ENCODE measurements around the gene HMOX2.

HMOX2 gene

GRCh38 chr16:4463522-4464163, 12.6 kb upstream of the HMOX2 start:
- H3K27ac ChIP-seq (ENCODE audit: low read length): no peak overlapping the region

DNA sequence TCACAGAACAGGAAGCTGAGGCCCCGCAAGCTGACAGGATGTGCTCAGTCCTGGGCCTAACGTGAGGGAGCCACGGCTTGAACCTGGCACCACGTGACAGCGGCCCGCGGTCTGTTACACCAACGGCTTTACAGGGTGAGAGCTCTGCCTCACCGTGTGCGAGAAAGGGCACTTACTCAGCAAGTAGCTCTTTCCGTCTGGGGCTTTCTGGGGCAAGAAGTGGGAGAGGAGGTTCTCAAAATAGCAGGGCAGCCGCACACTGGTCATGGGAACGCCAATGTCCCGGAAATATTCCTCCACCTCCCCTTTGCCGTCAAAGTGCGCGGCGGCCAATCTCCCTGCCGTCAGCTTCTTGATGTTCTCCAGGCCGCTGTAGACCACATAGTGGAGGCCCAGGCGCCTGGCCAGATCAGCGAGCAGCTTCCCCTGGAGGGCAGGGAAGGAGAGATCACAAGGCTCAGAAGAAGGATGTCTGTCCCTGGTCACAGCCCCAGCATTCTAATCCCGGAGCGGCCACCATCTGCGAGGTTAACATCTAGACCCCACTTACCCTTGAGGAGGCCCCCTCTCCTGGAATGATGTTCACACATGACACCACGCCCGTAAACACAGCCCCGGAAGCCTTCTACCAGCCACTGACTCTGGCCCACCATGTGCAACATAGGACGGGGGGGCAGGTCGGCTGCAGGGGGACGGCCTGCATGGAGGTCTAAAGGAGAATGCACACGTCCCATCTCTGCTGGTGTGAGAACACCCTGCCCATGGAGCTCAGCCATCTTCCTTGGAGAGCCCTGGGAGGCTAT, 10.0 kb upstream of the HMOX2 start:
- H3K27ac ChIP-seq (ENCODE audit: low read length): no peak overlapping the region
- peaks cover 26% of the 10 kb centered on the region for H3K36me3 ChIP-seq (ENCODE audit: control insufficient read depth, insufficient read depth, low read length)
- no peaks in the 10 kb centered on the region for H3K27me3 ChIP-seq (ENCODE audit: control insufficient read depth, insufficient read depth, low read length)
- no peaks in the 10 kb centered on the region for H3K9me3 ChIP-seq (ENCODE audit: control insufficient read depth, insufficient read depth, low read length)
- DNase-seq (ENCODE audit: low read depth, low spot score): no peak
- WGBS (ENCODE audit: insufficient coverage, insufficient read length): no CpG with 5 or more reads among the region's 32 CpGs
- H3K4me3 ChIP-seq (ENCODE audit: low read length): no peak overlapping the region
- H3K4me1 ChIP-seq (ENCODE audit: control insufficient read depth, insufficient read depth, low read length): no peaks in the 10 kb centered on the region; the same call in 1 of the 2 replicates

More at GRCh38 chr16:4463522-4464163, 12.6 kb upstream of the HMOX2 start:
- no peak for DNase-seq (ENCODE audit: low read depth, low spot score)
- Histone ChIP-seq H3K4me3 (ENCODE audit: low read length) (no peak overlapping the region), H3K4me1 (ENCODE audit: control insufficient read depth, insufficient read depth, low read length) (no peaks in the 10 kb centered on the region; the same call in 1 of the 2 replicates), H3K36me3 (ENCODE audit: control insufficient read depth, insufficient read depth, low read length) (peaks cover 21% of the 10 kb centered on the region), H3K27me3 (ENCODE audit: control insufficient read depth, insufficient read depth, low read length) (no peaks in the 10 kb centered on the region), H3K9me3 (ENCODE audit: control insufficient read depth, insufficient read depth, low read length) (no peaks in the 10 kb centered on the region)
- no CpG with 5 or more reads among the region's 22 CpGs for WGBS (ENCODE audit: insufficient coverage, insufficient read length)

DNA sequence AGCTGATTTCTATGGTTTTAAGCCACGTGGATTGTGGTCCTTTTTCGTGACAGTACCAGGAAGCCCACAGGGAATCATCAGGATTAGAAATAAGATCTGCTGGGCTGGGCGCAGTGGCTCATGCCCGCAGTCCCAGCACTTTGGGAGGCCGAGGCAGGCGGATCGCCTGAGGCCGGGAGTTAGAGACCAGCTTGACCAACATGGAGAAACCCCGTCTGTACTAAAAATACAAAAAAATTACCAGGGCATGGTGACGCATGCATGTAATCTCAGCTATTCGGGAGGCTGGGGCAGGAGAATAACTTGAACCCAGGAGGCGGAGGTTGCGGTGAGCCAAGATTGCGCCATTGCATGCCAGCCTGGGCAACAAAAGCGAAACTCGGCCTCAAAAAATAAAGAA, 8.3 kb upstream of the HMOX2 start:
- H3K36me3 ChIP-seq (ENCODE audit: control insufficient read depth, insufficient read depth, low read length): peaks cover 26% of the 10 kb centered on the region
- no peaks in the 10 kb centered on the region for H3K9me3 ChIP-seq (ENCODE audit: control insufficient read depth, insufficient read depth, low read length)
- DNase-seq (ENCODE audit: low read depth, low spot score): no peak
- WGBS (ENCODE audit: insufficient coverage, insufficient read length): no CpG with 5 or more reads among the region's 16 CpGs
- H3K27me3 ChIP-seq (ENCODE audit: control insufficient read depth, insufficient read depth, low read length): no peaks in the 10 kb centered on the region
- H3K27ac ChIP-seq (ENCODE audit: low read length): no peak overlapping the region
- H3K4me1 ChIP-seq (ENCODE audit: control insufficient read depth, insufficient read depth, low read length): no peaks in the 10 kb centered on the region
- no peak overlapping the region for H3K4me3 ChIP-seq (ENCODE audit: low read length)

DNA sequence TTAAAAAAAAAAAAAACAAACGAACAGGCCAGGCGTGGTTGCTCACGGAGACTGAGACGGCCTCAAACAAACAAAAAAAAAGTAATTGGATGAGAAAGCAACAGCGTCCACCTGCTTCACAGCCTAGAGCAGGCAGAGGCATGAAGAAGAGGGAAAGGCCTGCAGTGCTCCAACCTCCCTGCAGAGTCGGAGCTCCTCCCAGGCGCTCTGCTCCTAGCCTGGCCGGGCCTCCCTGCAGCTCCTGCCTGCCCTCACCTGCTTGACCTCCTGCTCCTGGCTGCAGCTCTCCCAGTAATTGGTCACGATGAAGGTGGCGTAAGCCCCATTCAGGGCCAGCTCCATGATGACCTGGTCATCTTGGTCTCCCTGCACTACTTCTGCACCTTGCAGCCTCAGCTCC, 7.2 kb upstream of the HMOX2 start:
- no peaks in the 10 kb centered on the region for H3K4me1 ChIP-seq (ENCODE audit: control insufficient read depth, insufficient read depth, low read length)
- H3K4me3 ChIP-seq (ENCODE audit: low read length): no peak overlapping the region
- H3K27me3 ChIP-seq (ENCODE audit: control insufficient read depth, insufficient read depth, low read length): no peaks in the 10 kb centered on the region
- DNase-seq (ENCODE audit: low read depth, low spot score): no peak
- WGBS (ENCODE audit: insufficient coverage, insufficient read length): no CpG with 5 or more reads among the region's 10 CpGs
- peaks cover 23% of the 10 kb centered on the region for H3K36me3 ChIP-seq (ENCODE audit: control insufficient read depth, insufficient read depth, low read length)
- no peak overlapping the region for H3K27ac ChIP-seq (ENCODE audit: low read length)
- H3K9me3 ChIP-seq (ENCODE audit: control insufficient read depth, insufficient read depth, low read length): no peaks in the 10 kb centered on the region

- H3K27me3 ChIP-seq (ENCODE audit: control insufficient read depth, insufficient read depth, low read length): no peaks in the 10 kb centered on the region
- H3K4me3 ChIP-seq (ENCODE audit: low read length): no peak overlapping the region
- no peak overlapping the region for H3K27ac ChIP-seq (ENCODE audit: low read length)
- DNase-seq (ENCODE audit: low read depth, low spot score): no peak
- peaks cover 7% of the 10 kb centered on the region; the same call in 1 of the 2 replicates for H3K36me3 ChIP-seq (ENCODE audit: control insufficient read depth, insufficient read depth, low read length)
- H3K4me1 ChIP-seq (ENCODE audit: control insufficient read depth, insufficient read depth, low read length): peaks cover 2% of the 10 kb centered on the region; the same call in 1 of the 2 replicates
- no peaks in the 10 kb centered on the region for H3K9me3 ChIP-seq (ENCODE audit: control insufficient read depth, insufficient read depth, low read length)
- WGBS (ENCODE audit: insufficient coverage, insufficient read length): no CpG with 5 or more reads among the region's 5 CpGs
Observed at GRCh38 chr16:4471869-4472268, 4.3 kb upstream of the HMOX2 start.

- H3K9me3 ChIP-seq (ENCODE audit: control insufficient read depth, insufficient read depth, low read length): no peaks in the 10 kb centered on the region
- WGBS (ENCODE audit: insufficient coverage, insufficient read length): no CpG with 5 or more reads among the region's 4 CpGs
- peaks cover 2% of the 10 kb centered on the region; the same call in 1 of the 2 replicates for H3K4me1 ChIP-seq (ENCODE audit: control insufficient read depth, insufficient read depth, low read length)
- no peak for DNase-seq (ENCODE audit: low read depth, low spot score)
- H3K27me3 ChIP-seq (ENCODE audit: control insufficient read depth, insufficient read depth, low read length): no peaks in the 10 kb centered on the region
- H3K27ac ChIP-seq (ENCODE audit: low read length): no peak overlapping the region
- H3K4me3 ChIP-seq (ENCODE audit: low read length): no peak overlapping the region
- H3K36me3 ChIP-seq (ENCODE audit: control insufficient read depth, insufficient read depth, low read length): peaks cover 7% of the 10 kb centered on the region; the same call in 1 of the 2 replicates
Observed at GRCh38 chr16:4472880-4473279, 3.3 kb upstream of the HMOX2 start.

DNA sequence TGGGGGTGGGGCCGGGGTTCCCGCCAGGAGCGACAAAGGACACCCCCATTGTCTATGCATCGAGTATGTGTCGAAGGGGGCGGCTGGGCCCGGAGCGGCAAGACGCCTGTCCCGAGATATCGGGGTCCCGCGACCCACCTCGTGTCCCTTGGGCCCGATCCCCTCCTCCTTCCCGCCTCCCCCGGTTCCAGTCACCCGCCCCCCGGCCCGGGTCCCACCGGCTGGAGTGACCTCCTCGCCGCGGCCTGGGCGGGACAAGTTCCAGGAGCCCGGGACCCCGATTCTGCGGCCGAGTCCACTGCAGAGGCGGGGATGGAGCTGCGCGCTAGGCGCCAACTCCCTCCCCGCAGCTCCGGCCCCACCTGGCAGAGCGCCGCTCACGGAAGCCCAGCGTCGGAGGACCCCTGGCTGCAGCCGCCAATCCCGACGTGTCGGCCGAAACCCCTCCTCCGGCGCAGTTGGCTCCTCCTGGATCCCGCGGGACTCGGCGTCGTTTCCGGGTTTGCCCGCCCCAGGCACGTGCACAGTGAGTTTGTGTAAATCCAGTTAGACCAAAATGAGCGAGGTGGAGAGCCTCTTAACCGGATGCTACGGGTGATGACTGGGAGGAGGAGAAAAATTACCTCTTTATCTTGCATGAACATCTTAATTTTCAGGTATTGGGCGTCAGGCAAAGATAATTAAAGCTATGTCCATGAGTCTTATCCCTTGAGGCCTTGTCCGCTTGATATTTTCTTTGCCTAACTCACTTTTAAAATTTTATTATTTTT, 1.8 kb upstream of the HMOX2 start, which contains the start of gene NMRAL1:
TSS of gene NMRAL1 (minus strand) at position 434 of the 770 bp plus-strand sequence. CDS start 493 bp downstream, outside the sequence.
- no CpG with 5 or more reads among the region's 60 CpGs for WGBS (ENCODE audit: insufficient coverage, insufficient read length)
- H3K27ac ChIP-seq (ENCODE audit: low read length): no peak within 1 kb of the TSS

DNA sequence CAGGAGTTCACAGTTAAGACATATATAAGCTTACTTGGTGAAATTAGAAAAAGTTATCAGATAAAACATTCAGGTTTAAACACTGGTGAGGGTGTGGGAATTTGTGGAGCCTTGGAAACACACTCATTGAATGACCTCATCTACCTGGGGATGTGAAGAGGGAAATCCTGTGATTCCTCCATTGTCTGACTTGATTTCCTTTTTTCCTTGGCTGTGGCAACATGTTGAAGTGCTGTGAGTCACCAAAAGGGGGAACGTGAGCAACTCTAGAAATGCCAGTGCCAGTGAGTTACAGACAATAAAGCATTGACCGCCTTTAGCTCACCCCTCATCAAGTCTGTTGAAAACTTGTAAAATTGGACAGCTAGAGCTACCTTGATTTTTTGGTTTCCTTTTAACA, 1.8 kb downstream of the HMOX2 start:
- Histone ChIP-seq H3K4me1 (ENCODE audit: control insufficient read depth, insufficient read depth, low read length) (peaks cover 3% of the 10 kb centered on the region), H3K36me3 (ENCODE audit: control insufficient read depth, insufficient read depth, low read length) (no peaks in the 10 kb centered on the region), H3K27me3 (ENCODE audit: control insufficient read depth, insufficient read depth, low read length) (no peaks in the 10 kb centered on the region), H3K9me3 (ENCODE audit: control insufficient read depth, insufficient read depth, low read length) (peaks cover 2% of the 10 kb centered on the region; the same call in 1 of the 2 replicates), H3K4me3 (ENCODE audit: low read length) (no peak overlapping the region), H3K27ac (ENCODE audit: low read length) (no peak overlapping the region)
- no CpG with 5 or more reads among the region's 2 CpGs for WGBS (ENCODE audit: insufficient coverage, insufficient read length)
- DNase-seq (ENCODE audit: low read depth, low spot score): no peak

More for the DNA sequence above, 1.8 kb upstream of the HMOX2 start, which contains the start of gene NMRAL1:
- peaks cover 2% of the 10 kb centered on the region; the same call in 1 of the 2 replicates for H3K4me1 ChIP-seq (ENCODE audit: control insufficient read depth, insufficient read depth, low read length)
- H3K27me3 ChIP-seq (ENCODE audit: control insufficient read depth, insufficient read depth, low read length): no peaks in the 10 kb centered on the region
- no peaks in the 10 kb centered on the region for H3K36me3 ChIP-seq (ENCODE audit: control insufficient read depth, insufficient read depth, low read length)
- peak within 1 kb of the TSS; percentile 75 for H3K4me3 ChIP-seq (ENCODE audit: low read length)
- no peaks in the 10 kb centered on the region for H3K9me3 ChIP-seq (ENCODE audit: control insufficient read depth, insufficient read depth, low read length)
- DNase-seq (ENCODE audit: low read depth, low spot score): peak; percentile 84

- Histone ChIP-seq H3K4me1 (ENCODE audit: control insufficient read depth, insufficient read depth, low read length) (peaks cover 1% of the 10 kb centered on the region; the same call in 1 of the 2 replicates), H3K27ac (ENCODE audit: low read length) (no peak overlapping the region), H3K27me3 (ENCODE audit: control insufficient read depth, insufficient read depth, low read length) (no peaks in the 10 kb centered on the region), H3K4me3 (ENCODE audit: low read length) (no peak overlapping the region), H3K36me3 (ENCODE audit: control insufficient read depth, insufficient read depth, low read length) (no peaks in the 10 kb centered on the region), H3K9me3 (ENCODE audit: control insufficient read depth, insufficient read depth, low read length) (peaks cover 2% of the 10 kb centered on the region; the same call in 1 of the 2 replicates)
- no CpG with 5 or more reads among the region's 2 CpGs for WGBS (ENCODE audit: insufficient coverage, insufficient read length)
- DNase-seq (ENCODE audit: low read depth, low spot score): no peak
Observed at GRCh38 chr16:4481526-4481925, 5.3 kb downstream of the HMOX2 start.

GRCh38 chr16:4481963-4482362, 5.8 kb downstream of the HMOX2 start:
- no peaks in the 10 kb centered on the region for H3K36me3 ChIP-seq (ENCODE audit: control insufficient read depth, insufficient read depth, low read length)
- peaks cover 1% of the 10 kb centered on the region; the same call in 1 of the 2 replicates for H3K4me1 ChIP-seq (ENCODE audit: control insufficient read depth, insufficient read depth, low read length)
- no CpG with 5 or more reads among the region's 1 CpG for WGBS (ENCODE audit: insufficient coverage, insufficient read length)
- H3K4me3 ChIP-seq (ENCODE audit: low read length): no peak overlapping the region
- no peaks in the 10 kb centered on the region for H3K27me3 ChIP-seq (ENCODE audit: control insufficient read depth, insufficient read depth, low read length)
- no peak overlapping the region for H3K27ac ChIP-seq (ENCODE audit: low read length)
- H3K9me3 ChIP-seq (ENCODE audit: control insufficient read depth, insufficient read depth, low read length): peaks cover 2% of the 10 kb centered on the region; the same call in 1 of the 2 replicates
- no peak for DNase-seq (ENCODE audit: low read depth, low spot score)

Measured in iPS DF 6.9 (cell line).